Smooth muscle cell (in vitro differentiated cells): ENCODE measurements around the gene PANK4. TPM values are rescaled to one million over a fixed set of nuclear protein-coding genes. Genes with fewer than 3 reads are reported as not detected.
"Not testable (repeated sequence)": the region's sequence is repeated elsewhere in the genome, so short reads cannot be mapped to it uniquely, and the experiment has no call there.

ENCODE experiments used
- DNase-seq: peaks from one replicate; lab custom pipeline; 2025; ENCODE audit not compliant: unreplicated experiment; lab: John Stamatoyannopoulos, UW
- H2AFZ ChIP-seq: fragments of 200-600 bp; sonication (generic); 2 replicates; pipeline ENCODE4 v1.6.0; 2016; ENCODE audit warnings: antibody characterized with exemption, low read depth, mild to moderate bottlenecking
- H3F3A ChIP-seq: fragments of 200-600 bp; sonication (generic); 2 replicates; pipeline ENCODE4 v1.6.0; 2017; ENCODE audit warnings: antibody characterized with exemption, low read depth
- H3K27ac ChIP-seq: fragments of 200-600 bp; sonication (generic); 2 replicates; pipeline ENCODE4 v1.5.1; 2016; ENCODE audit warnings: low read depth, mild to moderate bottlenecking
- H3K27me3 ChIP-seq: fragments of 200-600 bp; sonication (generic); 2 replicates; pipeline ENCODE4 v1.6.1; 2016; ENCODE audit warnings: low read depth, mild to moderate bottlenecking
- H3K36me3 ChIP-seq: fragments of 200-600 bp; sonication (generic); 2 replicates; pipeline ENCODE4 v1.5.1; 2016; ENCODE audit warnings: low read depth
- H3K4me1 ChIP-seq: fragments of 200-600 bp; sonication (generic); 2 replicates; pipeline ENCODE4 v1.5.1; 2016; ENCODE audit warnings: low read depth
- H3K4me2 ChIP-seq: fragments of 200-600 bp; sonication (generic); 2 replicates; pipeline ENCODE4 v1.6.0; 2016; ENCODE audit warnings: mild to moderate bottlenecking
- H3K4me3 ChIP-seq: fragments of 200-600 bp; sonication (generic); 2 replicates; pipeline ENCODE4 v1.5.1; 2016; ENCODE audit warnings: mild to moderate bottlenecking
- H3K79me2 ChIP-seq: fragments of 200-600 bp; sonication (generic); 2 replicates; pipeline ENCODE4 v1.6.0; 2016; ENCODE audit warnings: low read depth, mild to moderate bottlenecking
- H3K9ac ChIP-seq: fragments of 200-600 bp; sonication (generic); 2 replicates; pipeline ENCODE4 v1.6.0; 2016; ENCODE audit warnings: low read depth
- H3K9me3 ChIP-seq: fragments of 200-600 bp; sonication (generic); replicated peaks from 2 replicates; pipeline ENCODE4 v1.5.1; 2016; ENCODE audit warnings: low read depth
- H4K20me1 ChIP-seq: fragments of 200-600 bp; sonication (generic); 2 replicates; pipeline ENCODE4 v1.6.0; 2016; ENCODE audit warnings: low read depth
- WGBS: methylation state at CpG from one replicate; pipeline ENCODE4 v1.1.7; 2016; ENCODE audit warnings: low lambda C conversion rate; 5-methylcytosine and 5-hydroxymethylcytosine counted together
- polyA plus RNA-seq: library from polyadenylated mRNA; unstranded; fragments of >200 nt; fragmentation: Nextera tagmentation; extraction: Ambion mirVana; gene quantifications from 2 replicates; pipeline ENCODE4 v1.2.1, GENCODE V29; 2016
- total RNA-seq: library from RNA; depleted of rRNA; stranded (reverse); fragments of >200 nt; gene quantifications from 2 replicates; pipeline ENCODE4 v1.2.3, GENCODE V29; 2014
- TF ChIP-seq, protein P1 (sequence below): fragments of 200-600 bp; sonication (generic); IDR thresholded peaks from 2 replicates; pipeline ENCODE4 v1.5.1; 2017; ENCODE audit warnings: borderline replicate concordance, mild to moderate bottlenecking, antibody characterized with exemption; ENCODE audit not compliant: insufficient read depth, poor library complexity, severe bottlenecking

PANK4 gene
- total and polyA plus RNA-seq, 2 experiments from 2014 or later = 28.4 to 28.7 TPM

DNA sequence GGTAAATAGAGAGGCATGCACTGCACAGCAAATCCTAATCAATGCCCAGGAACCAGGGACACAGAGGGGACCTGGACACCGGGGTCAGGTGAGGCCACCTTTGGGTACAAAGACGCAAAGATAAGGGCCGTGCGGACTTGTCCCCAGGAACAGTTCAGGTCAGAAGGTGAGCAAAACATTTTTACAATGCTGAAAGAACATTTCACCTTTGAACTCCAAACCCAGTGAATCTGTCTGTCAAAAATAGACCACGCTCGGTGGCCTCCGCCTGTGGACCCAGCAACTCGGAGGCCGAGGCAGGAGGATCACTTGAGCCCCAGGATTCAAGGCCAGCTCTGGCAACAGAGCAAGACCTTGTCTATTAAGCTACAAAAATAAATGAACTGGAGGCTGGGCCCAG is 45.0 kb upstream of the PANK4 start:
- Histone ChIP-seq H2AFZ (no peak overlapping the region), H3K4me3 (no peak overlapping the region), H4K20me1 (no peaks in the 10 kb centered on the region), H3K27ac (no peak overlapping the region), H3K4me2 (no peak overlapping the region), H3K79me2 (no peaks in the 10 kb centered on the region), H3K27me3 (no peaks in the 10 kb centered on the region), H3K36me3 (no peaks in the 10 kb centered on the region), H3K9ac (no peak overlapping the region), H3K9me3 (no peaks in the 10 kb centered on the region), H3K4me1 (no peaks in the 10 kb centered on the region), H3F3A (no peaks in the 10 kb centered on the region)
- no peak for DNase-seq
- TF ChIP-seq, protein P1, sequence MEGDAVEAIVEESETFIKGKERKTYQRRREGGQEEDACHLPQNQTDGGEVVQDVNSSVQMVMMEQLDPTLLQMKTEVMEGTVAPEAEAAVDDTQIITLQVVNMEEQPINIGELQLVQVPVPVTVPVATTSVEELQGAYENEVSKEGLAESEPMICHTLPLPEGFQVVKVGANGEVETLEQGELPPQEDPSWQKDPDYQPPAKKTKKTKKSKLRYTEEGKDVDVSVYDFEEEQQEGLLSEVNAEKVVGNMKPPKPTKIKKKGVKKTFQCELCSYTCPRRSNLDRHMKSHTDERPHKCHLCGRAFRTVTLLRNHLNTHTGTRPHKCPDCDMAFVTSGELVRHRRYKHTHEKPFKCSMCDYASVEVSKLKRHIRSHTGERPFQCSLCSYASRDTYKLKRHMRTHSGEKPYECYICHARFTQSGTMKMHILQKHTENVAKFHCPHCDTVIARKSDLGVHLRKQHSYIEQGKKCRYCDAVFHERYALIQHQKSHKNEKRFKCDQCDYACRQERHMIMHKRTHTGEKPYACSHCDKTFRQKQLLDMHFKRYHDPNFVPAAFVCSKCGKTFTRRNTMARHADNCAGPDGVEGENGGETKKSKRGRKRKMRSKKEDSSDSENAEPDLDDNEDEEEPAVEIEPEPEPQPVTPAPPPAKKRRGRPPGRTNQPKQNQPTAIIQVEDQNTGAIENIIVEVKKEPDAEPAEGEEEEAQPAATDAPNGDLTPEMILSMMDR = no peak
- 90% methylated on average over 9 of the region's 9 CpGs for WGBS

DNA sequence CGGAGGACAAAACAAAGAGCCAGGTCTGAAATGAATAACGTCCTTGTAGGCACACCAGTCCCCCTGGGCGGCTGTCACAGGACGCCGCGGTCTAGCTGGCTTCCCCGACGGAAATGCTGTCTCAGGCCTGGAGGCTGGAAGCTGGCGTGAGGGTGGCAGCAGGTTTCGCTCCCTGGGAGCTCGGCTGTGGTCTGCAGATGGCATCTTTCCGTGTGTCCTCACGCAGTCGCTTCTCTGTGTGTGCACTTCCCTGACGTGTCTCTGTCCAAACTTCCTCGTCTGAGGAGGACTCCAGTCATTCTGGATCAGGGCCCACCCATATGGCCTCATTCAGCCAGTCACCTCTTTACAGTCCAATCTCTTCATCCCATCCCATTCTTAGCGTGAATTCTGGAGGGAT is 43.9 kb upstream of the PANK4 start:
- no peak overlapping the region for H2AFZ ChIP-seq
- H3K27me3 ChIP-seq = no peaks in the 10 kb centered on the region
- no peak overlapping the region for H3K4me3 ChIP-seq
- DNase-seq = no peak
- H3K4me2 ChIP-seq = no peak overlapping the region
- no peak overlapping the region for H3K27ac ChIP-seq
- no peaks in the 10 kb centered on the region for H3K36me3 ChIP-seq
- H4K20me1 ChIP-seq = no peaks in the 10 kb centered on the region
- H3K79me2 ChIP-seq = no peaks in the 10 kb centered on the region
- no peaks in the 10 kb centered on the region for H3K9me3 ChIP-seq
- TF ChIP-seq, protein P1 = no peak
- no peaks in the 10 kb centered on the region for H3K4me1 ChIP-seq
- no peaks in the 10 kb centered on the region for H3F3A ChIP-seq
- 90% methylated on average over 11 of the region's 17 CpGs for WGBS
- H3K9ac ChIP-seq = no peak overlapping the region

DNA sequence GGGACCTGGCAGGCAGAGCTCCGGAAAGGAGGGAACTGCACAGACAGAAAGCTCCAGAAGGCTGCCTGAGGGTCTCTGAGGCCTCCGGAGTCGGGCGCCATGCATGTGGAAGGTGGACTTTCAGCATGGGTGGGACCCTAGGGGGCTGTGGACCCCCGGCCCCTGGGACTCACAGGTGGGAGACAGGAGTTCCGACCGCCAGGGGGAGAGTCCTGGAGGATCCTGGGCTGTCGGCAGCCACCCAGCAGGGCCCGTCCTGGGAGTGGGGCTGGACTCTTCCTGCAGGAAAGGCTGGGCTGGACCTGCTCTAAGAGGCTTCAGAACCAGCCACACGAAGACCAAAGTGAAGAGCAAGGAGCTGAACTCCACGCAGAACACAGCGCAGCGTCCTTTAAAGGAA is 43.3 kb upstream of the PANK4 start:
- not testable (repeated sequence) for H3K9ac ChIP-seq, H3F3A ChIP-seq, H3K4me3 ChIP-seq, DNase-seq, H2AFZ ChIP-seq, H3K79me2 ChIP-seq, H3K27me3 ChIP-seq, H3K4me2 ChIP-seq, H4K20me1 ChIP-seq, H3K27ac ChIP-seq, H3K4me1 ChIP-seq, H3K36me3 ChIP-seq, H3K9me3 ChIP-seq
- WGBS = 88% methylated on average over 9 of the region's 13 CpGs

DNA sequence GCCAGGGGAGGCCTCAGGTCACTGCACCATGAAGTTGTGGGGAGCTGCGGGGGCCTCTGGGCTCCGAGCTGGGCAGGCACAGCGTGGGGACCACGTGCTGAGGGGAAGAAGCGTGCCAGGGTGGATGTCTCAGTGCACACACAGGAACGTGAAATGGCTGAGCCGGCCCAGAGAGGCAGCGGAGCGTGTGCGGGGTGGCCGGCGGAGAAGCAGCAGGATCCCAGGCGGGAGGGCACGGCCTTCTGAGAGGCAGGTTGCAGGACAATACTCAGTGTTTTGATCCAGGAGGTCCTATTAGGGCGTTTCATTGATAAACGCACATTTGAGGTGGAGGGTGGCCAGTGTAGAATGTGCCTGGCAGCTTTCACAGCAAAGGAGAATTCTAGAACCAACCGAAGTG is 42.7 kb upstream of the PANK4 start:
- H3K79me2 ChIP-seq = no peaks in the 10 kb centered on the region
- no peaks in the 10 kb centered on the region for H3K9me3 ChIP-seq
- no peak overlapping the region for H3K9ac ChIP-seq
- no peak overlapping the region for H3K4me3 ChIP-seq
- no peaks in the 10 kb centered on the region for H3K27me3 ChIP-seq
- no peak for DNase-seq
- H3K27ac ChIP-seq = no peak overlapping the region
- no peak overlapping the region for H2AFZ ChIP-seq
- TF ChIP-seq, protein P1 = no peak
- H3K4me1 ChIP-seq = no peaks in the 10 kb centered on the region
- H3F3A ChIP-seq = no peaks in the 10 kb centered on the region
- no peaks in the 10 kb centered on the region for H4K20me1 ChIP-seq
- H3K36me3 ChIP-seq = no peaks in the 10 kb centered on the region
- 88% methylated on average over 17 of the region's 17 CpGs for WGBS
- H3K4me2 ChIP-seq = no peak overlapping the region

DNA sequence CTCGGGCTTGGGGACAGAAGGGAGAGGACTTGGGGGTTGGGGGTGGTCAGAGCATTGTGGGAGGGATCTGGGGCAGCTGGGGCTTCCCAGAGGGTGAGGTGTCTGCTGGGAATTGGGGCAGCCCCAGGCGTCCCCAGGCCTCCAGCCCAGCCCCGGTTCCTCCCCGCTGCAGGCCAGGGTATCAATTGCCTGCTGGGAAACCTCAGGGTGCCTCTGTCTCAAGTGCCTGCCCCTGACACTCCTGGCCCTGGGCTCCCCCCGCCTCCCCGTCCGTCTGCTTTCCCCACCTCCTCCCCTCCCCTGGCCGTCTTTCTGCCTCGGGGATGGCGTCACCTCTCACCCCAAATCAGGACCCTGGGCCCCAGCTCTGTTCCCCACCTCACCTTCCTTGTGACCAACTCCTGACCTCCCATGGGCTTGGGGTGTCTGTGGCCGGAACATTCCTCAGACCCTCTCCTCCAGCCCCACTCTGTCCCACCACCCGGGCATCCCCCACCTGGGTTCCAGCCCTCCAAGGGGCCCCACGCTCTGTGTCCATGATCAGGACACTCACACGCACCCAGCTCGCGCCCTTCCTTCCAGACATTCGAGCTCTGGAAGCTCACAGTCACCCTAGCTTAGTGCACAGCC is 41.9 kb upstream of the PANK4 start:
- H3K4me2 ChIP-seq, H3K9me3 ChIP-seq, H2AFZ ChIP-seq, H3K27ac ChIP-seq, H3K9ac ChIP-seq, H3K79me2 ChIP-seq, H4K20me1 ChIP-seq, H3K27me3 ChIP-seq, H3K4me3 ChIP-seq, H3K36me3 ChIP-seq, H3K4me1 ChIP-seq, DNase-seq, H3F3A ChIP-seq: not testable (repeated sequence)
- WGBS = 65% methylated on average over 4 of the region's 17 CpGs
